Activated gamma-delta T cell (primary cell): ENCODE measurements around the gene FBXO17.
"Not testable (repeated sequence)": the region's sequence is repeated elsewhere in the genome, so short reads cannot be mapped to it uniquely, and the experiment has no call there.

Experiments used
- DNase-seq: peaks from one replicate; lab custom pipeline; 2025; lab: John Stamatoyannopoulos, UW

Gene FBXO17

DNA sequence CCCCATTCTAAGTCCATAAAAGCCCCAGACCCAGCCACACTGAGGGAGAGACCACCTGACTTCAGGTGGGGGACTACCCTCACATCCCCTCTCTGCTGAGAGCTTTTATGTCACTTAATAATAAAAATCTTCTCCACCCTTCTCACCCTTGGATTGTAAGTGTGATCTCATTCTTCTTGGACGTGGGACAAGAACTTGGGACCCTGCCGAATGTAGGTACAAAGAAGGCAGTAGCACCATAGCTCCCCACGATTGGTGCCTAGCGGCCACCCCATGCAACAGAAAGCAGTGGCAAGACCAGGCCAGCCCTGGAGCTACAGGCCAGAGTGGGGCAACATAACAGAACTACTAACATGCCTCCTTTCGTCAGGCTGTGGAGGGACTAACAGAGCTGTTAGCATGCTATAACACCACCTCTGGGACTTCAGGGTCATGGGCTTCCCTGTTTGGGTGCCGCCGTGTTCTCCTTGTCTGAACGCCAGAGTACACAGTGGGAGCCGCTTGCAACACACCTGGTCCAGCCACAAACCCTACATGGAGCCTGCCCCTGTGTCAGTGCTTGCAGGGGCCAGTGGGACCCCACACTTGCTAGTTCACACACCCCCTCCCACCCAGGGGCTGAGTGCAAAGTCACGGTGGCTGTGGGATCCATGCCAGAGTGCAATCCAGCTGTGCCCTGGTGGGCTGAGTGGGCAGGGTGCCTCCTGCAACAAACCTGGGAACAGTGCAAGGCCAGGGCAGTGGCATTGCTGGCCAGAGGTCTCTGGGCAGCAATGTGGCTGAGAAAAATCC is 5.2 kb upstream of the FBXO17 start:
- DNase-seq: no peak

DNA sequence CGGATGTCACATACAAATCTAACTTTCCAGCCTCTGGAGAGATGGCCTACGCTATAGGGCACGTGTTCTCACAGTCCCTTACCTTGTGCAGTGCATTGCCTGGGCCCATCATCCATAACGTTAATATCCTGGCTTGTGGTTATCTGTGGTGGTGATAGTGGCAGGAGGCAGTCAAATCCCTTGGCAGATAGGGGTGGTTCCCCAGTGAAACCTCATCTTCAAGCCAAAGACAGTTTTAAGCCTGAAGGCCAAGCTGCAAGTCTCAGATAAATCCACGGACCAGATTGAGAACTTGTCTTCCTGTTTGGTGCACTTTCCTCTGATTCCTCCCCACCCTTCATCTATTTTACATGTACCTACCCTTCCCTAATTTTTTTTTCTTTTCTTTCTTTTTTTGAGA is 4.3 kb upstream of the FBXO17 start:
- no peak for DNase-seq

DNA sequence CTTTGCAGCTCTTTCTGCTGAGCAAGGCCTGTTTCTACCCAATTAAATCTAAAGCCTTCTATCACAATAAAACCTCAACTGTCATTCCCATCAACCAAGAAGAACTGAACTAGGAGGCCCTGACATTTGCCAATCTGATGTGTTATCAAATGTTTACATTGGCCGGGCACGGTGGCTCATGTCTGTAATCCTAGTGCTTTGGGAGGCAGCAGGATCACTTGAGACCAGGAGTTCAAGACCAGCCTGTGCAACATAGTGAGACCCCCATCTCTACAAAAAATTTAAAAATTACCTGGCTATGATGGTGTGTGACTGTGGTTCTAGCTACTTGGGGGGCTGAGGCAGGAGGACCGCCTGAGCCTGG is 2.8 kb upstream of the FBXO17 start:
- no peak for DNase-seq

- no peak for DNase-seq
These were observed 2.1 kb upstream of the FBXO17 start for GRCh38 chr19:38977445-38978325.

DNA sequence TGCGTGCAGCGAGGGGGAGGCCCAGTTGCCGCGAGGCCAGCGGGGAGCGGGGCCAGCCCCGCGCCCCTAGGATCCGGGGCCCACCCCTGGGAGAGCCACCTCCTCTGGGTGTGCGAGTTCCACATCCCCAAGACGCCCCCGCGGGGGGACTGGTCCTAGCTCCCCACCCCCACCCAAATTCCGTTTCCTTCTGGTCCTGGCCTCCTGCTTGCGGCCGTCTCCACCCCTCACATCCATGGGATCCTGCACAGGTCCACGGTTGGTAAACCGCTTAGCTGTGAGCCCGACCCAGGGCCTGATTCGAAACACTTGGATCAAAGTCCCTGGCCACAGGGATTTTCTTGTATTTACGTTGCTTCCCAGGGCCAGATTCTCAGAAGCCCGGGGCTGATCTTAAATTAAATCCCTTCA is 324 bp upstream of the FBXO17 start:
- DNase-seq: no peak

DNA sequence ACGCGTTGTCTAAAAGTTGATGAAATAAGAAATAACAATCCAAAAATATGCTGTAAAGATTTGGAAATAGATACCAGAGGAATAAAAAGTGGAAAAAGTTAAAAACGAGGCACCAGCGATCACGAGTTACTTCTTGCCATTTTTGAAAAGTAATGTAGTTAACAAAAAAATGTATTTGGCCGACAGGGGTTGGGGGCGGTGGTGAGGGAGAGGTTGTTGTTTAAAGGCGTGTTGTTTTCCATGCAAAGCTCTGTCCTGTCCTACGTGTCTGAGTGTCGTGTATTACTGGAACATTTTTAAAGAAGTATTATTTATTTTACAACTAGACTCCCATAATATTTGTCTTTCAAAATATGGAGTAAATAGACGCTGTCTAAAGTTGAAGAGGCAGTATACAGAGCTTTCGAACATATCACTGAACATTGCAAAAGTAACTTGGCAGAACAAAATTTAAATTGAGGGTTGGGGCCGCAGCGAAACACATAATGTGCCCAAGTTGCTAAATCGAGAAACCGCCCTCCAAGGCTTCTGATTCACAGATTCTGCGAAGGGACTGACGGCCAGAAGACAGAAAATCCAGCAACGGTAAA is 823 bp downstream of the FBXO17 start:
- no peak for DNase-seq

- DNase-seq: no peak
These were observed 3.9 kb downstream of the FBXO17 start for GRCh38 chr19:38971672-38972071.

DNA sequence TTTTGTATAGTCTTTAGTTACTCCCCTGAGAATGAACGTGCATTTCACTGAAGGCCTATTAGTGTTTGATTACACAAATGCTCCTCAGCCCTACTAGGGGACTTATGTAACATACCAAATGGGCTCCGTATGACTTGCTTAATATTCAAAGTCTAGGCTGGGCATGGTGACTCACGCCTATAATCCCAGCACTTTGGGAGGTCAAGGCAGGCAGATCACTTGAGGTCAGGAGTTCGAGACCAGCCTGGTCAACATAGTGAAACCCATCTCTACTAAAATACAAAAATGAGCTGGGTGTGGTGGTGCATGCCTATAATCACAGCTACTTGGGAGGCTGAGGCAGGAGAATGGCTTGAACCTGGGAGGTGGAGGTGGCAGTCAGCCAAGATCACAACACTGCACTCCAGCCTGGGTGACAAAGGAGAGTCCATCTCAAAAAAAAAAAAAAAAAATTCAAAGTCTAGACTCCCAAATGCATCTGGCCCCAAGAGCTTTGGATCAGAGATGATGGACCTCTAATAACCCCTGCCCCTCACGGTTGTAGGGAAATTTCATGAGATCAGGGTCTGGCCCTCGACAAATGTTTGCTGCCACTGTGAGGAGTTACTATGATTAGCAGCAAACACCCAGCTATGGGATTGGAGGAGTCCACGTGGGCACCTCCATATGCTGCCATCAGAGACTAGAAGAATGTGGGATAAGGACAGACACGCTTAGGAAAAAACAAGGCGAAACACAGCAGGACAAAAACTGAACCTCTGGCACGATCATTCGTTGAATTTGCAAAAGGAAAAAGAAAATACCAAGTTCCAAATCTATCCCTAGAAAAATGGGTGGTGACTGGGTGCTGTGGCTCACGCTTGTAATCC is 4.6 kb downstream of the FBXO17 start:
- no peak for DNase-seq

DNA sequence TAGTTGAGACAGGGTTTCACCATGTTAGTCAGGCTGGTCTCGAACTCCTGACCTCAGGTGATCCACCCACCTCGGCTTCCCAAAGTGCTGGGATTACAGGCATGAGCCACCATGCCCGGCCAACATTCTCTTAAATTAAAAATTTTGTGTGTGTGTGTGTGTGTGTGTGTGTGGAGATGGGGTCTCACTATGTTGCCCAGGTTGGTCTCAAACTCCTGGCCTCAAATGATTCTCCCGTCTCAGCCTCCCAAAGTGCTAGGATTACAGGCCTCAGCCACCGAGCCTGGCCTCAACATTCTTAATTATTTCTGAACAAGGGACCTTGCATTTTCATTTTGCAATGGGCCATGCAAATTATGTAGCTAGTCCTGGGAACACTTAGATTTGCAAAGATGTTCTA is 9.4 kb downstream of the FBXO17 start:
- DNase-seq: not testable (repeated sequence)

DNA sequence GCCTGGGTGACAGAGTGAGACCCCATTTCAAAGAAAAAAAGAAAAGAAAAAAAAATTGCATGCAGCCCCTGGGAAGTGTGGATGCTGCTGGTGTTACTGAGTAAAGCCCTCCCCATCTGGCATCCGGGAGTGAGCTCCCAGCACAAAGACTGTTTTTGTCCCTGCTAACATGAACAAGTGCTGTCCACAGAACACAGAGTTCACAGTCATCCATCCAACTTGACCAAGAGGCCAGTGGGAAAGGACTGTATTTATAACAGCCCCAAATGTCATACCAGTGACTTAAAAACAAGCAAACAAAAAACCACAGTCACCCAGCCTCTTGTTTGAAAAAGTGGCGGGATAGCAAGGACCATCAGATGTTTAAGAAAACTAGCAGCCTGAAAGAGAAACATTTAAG is 10.8 kb downstream of the FBXO17 start:
- DNase-seq: no peak

DNA sequence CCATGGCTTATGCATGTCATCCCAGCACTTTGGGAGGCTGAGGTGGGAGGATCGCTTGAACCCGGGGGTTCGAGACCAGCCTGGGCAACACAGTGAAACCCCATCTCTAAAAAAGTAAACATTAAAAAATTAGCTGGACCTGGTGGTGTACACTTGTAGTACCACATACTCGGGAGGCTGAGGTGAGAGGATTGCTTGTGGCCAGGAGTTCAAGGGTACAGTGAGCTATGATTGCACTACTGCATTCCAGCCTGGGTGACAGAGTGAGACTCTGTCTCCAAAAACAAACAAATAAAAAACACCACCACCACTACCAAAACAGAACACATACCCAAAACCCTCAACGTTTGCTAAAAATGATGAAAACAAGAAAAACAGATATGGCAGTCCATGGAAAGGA is 15.9 kb downstream of the FBXO17 start:
- DNase-seq: no peak

- no peak for DNase-seq
These were observed 17.2 kb downstream of the FBXO17 start for GRCh38 chr19:38958301-38958700.

DNA sequence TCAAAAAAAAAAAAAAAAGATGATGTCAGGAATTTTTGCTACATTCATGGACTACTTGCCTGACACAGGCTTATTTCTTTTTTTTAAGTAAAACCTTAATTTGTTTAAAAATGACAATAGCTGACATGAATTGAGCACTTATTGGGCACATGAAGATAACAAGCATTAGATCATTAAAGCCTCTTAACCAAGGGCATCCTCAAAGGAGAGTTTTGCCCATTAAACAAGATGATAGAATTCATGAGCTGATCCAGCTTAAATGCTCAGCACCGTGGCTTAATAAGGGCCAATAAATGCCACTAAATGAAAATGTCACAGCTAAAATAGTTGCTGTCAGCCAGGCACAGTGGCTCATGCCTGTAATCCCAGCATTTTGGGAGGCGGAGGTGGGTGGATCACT is 19.3 kb downstream of the FBXO17 start:
- no peak for DNase-seq

- no peak for DNase-seq
These were observed 21.9 kb downstream of the FBXO17 start for GRCh38 chr19:38953677-38954076.

DNA sequence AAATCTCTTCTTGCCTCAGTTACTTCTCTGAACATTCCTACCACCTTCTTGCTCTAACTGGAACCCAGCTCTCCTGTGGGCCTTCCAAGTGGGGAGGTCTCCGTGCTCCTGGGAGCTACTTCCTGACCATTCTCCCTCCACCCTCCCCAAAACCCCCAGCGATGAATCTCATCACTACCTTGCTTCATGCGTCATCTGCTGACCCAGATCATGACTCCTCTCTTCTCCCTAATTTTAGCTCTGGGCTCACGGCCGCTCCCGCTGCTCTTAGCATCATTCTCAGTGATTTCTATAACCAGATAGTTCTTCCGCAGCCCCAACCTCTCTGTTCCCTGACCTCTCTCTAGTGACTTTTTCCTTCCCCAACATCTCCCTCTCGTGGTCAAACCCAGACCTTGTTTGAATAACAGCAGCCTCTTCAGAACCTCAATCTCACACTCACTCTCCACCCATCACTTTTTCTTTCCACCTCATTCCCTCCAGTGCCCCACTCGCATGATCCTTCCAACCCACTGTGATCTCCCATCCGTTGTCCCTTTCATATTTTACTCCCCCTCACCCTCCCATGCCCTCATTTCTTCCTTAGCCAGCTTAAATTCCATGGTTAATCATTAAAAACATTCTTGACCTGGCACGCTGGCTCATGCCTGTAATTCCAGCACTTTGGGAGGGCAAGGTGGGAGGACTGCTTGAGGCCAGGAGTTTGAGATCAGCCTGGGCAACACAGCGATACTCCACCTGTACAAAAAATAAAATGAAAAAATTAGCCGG is 23.0 kb downstream of the FBXO17 start:
- DNase-seq: no peak

GRCh38 chr19:38951187-38951586 is 24.4 kb downstream of the FBXO17 start:
- no peak for DNase-seq

GRCh38 chr19:38949580-38950367 is 25.8 kb downstream of the FBXO17 start:
- DNase-seq: peak; percentile 60

- DNase-seq: no peak
These were observed 29.1 kb downstream of the FBXO17 start for GRCh38 chr19:38946229-38947010.

GRCh38 chr19:38945562-38946228 is 29.8 kb downstream of the FBXO17 start:
- no peak for DNase-seq
